NCI-H446 treated with DMSO at 0.1 percent for 48 hours (cell line): ENCODE results near the gene MSI2.

Experiments used
- DNase-seq: peaks from one replicate; lab custom pipeline; 2025; lab: John Stamatoyannopoulos, UW

The MSI2 gene

DNA sequence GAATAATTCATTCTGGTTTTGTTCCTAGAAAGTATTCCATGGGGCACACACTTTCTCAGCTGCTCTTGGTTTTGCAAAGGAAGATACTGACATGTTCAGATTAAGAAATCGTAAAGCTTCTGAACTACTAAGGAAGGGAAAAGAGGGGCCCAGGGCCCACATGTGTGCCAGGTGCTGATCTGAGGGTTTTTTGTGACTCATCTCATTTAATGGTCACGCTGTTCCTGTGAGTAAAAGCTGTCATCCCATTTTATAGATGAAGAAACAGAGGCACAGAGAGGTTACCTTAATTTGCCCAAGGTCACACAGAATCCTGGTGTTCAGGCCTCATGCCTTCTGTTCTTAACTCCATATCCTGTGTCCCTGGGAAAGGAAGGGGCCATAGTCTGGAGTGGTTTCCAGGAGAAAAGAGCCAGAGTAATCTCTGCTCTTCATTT, 113.2 kb downstream of the MSI2 start:
- DNase-seq: no peak

DNA sequence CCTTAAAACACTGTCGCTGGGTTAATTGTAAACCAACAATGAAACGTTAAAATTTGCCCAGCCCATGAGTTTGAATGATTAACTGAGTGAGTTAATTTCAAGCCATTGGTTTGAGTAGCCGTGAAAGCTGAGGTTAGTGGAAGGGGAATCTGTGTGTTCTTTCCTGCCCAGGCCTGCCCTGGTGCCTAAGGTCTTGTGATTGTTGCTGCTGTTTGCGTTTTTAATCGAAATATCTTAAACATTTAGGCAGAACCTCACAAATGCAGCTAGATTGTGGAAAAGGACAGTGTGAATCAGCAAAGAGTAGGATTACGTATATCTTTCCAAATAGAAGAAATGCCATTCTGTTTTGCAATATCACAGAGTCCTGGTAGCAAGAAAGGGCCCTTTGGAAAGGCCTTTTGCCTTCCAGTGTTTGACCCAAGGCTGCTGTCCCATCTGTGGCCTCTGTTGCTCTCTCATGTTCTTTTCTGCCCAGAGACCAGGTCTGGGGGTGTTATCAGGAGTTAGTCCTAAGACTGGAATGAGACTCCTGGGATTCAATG, 113.8 kb downstream of the MSI2 start:
- DNase-seq: no peak

DNA sequence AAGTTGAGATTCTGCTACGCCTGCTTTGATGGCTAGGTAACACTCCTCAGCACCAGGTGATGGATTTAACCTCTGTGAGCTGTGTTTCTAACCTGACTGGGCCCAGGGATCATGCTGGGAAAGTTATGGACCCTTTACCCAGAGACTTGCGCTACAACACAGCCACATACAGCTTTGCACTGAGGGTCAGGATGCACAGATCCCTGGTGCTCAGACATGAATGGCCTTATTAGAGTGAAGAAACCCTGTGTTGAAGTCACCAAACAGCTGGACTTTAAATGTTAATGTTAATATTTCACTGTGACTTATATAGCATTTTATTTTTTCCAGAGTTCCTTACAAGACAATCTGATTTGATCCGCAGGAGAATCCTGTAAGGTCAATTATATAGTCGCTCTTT, 114.3 kb downstream of the MSI2 start:
- DNase-seq: no peak

DNA sequence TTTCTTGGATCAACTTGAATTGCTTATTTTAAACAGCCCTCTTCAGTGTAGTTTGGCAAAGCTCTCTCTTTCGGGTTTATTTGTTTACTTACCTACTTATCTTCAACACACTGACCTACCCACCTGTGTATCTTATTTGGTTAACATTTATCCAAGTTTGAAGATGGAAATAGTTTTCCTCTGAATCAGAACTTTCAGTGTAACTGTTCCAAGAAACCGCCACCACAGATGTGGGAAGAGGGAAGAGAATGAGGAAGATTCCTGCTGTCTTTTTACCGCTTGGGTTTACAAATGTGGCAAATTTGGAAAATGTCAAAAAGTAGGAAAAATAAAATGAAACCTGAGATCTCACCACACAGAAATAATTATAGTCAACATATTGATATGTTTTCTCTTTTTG, 115.8 kb downstream of the MSI2 start:
- no peak for DNase-seq

DNA sequence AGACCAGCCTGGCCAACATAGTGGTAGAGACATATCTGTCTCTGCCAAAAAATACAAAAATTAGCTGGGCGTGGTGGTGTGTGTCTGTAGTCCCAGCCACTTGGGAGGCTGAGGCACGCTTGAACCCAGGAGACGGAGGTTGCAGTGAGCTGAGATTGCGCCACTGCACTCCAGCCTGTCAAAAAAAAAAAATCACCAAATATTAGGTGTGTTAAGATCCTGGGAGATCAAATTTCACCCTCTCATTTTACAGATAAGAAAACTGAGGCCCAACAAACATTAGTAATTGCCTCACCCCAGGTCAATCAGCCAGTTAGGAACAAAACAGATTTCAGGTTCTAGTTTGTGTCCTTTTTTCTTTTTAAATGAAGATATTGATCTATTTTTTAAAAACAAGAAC, 116.7 kb downstream of the MSI2 start:
- DNase-seq: no peak

DNA sequence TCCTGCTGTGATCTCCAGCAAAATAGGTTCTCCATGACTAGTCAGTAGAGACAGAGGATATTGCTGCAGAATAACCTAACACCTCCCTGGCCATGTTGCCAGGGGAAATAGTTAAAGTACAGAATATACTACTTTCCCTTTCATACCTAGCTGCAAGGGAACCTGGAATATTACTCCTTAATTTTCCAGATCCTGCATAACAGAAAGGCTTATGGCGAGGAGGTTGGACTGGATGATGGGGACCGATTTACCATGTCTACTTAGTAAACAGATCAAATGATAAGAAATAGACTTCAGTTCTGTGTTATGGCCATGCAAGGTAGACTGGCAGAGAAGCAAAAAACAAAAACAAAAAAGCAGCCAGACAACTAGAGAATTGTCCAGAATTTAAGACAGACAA, 117.4 kb downstream of the MSI2 start:
- DNase-seq: no peak

DNA sequence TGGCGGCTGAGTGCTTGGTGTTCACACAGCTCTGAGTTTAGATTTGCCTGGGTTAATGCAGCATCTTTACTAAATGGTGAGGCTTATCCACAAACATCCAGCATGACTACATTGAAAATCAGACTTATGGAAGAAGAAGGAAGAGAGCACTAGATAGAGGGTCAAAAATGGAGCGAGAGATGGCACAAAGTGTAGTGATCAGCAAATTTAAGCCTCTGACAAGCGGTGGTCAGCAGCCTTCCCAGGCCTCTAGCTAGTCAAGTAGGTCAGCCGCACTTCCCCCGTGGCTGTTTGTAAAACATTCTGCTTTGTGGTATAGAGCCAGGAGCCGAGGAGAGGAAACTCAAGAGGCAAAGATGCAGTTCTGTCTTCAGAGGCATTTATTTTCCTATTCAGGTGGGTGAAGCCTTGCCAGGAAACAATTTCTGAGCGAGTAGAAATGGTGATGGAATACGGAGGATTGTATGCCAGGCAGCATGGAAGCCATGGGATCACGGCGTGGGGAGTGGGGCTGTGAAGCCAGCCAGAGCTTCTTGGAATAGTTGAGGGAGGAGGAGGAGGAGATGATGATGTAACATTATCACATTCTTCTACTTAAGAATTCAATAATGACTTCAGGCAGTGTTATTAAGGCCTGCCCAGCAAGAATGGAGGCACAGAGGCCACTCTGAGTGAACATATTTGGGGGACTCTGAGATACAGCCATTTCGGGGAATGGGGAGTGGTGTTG, 118.9 kb downstream of the MSI2 start:
- DNase-seq: no peak

DNA sequence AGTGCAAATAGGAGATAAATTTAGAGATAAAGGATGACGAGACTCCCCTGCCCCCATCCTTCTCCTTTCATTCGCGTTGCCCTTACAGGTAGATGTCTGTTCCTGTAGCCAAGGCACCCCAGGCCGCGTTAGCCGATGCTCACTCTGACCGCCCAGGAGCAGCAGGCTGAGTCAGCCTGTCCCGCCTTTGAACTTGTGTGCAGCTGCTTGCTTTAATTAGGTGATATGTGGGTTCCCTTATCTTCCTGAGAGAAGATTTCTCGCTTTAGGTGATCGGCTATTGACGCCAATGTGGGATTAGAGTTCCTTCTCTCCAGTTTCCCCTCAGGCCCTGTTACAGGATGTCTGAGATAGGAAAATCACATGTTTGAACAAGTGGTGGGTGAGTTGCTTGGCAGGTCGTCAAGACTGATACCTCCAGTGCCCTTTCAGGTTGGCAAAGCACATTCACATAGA, 119.5 kb downstream of the MSI2 start:
- DNase-seq: no peak

DNA sequence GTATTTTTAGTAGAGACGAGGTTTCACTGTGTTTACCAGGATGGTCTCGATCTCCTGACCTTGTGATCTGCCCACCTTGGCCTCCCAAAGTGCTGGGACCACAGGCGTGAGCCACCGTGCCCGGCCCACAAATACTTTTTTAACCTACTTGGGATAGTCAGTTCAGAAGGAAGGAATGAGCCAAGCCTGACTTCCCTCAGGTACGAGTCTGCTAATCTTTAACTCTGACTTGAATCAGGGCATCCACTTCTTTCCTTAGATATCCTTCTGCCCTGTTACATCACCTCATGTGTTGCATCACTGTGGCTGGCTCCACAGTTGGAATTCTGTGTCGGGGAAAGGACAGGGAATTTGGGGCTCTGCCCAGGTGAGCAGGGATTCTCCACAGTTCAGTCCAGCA, 120.8 kb downstream of the MSI2 start:
- DNase-seq: no peak

DNA sequence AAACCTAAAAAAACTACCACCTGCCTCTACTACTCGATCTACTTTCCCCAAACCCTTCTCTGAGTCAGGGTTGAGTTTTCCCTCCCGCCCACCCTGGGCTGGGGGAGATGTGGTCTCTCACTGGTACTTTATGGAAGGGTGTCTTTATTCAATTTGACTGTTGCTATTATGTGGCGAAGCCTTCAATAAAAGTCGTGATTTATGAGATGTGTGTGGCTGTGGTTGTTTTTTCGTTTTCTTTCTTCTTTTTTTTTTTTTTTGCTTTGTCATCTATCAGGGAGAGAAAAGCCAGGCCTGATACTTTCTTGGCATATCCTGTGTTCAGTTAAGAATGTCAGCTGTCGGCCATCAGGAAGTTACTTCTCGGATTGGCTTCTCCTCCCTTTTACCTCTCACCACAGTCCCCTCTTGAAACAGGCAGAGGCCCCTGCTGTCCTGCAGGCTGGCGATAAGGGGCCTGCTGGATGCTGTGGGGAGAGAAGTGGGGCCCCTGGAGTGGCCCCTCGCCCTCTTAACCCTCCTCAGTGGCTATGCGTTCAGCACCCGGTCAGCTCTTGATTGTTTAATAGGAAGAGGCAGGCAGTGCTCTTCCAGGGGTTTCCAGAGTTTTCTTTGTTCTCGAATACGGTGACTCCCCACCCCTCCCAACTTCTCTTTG, 123.0 kb downstream of the MSI2 start:
- no peak for DNase-seq

DNA sequence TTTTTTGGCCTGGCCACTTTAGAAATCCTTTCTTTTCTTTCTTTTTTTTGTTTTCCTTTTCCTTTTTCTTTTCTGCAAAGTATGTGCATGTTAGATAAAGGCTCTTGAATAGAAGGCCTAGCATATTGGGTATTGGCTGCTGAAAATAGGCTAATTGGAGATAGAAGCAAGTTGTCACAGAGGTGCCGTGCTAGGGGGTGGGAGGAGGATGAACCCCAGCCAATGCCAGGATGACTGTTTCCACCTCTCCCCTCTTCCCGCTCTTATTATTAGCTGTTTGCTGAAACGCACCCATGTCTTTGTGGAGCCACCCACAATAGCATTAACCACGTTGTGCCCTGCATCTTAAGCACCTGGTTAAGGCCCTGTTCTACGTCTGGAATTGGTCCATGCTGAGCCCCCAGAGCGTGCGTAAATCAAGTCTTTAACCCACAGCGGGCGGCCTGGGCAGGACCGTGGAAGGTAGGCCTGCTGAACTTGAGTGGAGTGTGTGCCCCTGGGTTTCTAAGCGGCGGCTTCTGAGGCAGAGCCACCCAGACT, 123.6 kb downstream of the MSI2 start:
- DNase-seq: no peak

DNA sequence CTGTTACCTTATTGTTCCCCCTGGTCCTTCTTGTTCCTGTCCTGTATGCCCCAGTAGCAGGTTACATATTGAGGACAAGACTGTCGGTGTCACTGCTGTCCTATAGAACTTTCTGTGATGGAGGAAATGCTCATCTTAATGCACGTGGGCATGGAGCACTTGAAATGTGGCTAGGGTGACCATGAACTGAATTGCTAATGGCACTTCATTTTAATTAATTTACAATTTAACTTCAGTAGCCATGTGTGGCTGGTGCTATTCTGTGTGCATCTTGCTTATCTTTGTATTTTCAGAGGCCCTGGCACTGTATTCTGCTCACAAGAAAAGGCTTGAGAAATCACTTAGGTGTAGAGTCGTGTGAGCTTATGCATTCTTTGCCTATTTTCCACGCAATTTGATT, 125.2 kb downstream of the MSI2 start:
- no peak for DNase-seq

DNA sequence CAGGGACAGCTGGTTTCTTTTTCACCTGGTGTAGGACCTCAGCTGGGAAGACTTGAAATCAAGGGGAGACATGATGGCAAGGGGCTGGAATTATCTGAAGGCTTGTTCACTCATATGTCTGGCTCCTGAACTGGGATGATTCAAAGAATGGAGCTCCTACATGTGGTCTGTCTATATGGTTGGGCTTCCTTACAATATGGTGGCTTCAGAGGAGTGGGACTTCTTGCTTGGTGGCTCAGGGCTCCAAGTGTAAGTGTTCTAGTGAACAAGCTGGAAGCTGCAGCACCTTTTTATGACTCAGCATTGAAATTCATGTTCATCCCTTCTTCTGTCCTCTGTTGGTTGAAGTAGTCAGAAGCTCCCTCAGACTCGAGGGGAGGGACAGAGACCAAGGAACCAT, 127.9 kb downstream of the MSI2 start:
- DNase-seq: no peak

DNA sequence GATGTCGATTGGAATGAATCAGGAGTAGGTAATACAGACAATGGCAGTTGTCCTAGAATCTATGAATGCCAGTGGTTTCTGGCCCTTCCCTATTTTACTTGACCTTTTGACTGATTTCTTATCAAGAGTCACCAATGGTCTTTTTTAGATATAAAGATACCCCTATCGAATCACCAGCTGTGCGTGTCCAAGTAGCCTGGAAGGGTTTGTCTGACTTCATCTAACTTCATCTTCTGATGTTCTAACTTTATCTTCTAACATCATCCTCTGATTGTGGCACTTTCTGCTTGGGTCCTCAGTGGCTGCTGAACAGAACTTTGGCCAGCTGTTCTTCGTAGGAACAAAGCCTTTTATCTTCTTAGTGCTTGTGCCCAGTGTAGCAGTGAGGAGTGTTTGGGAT, 129.7 kb downstream of the MSI2 start:
- no peak for DNase-seq

DNA sequence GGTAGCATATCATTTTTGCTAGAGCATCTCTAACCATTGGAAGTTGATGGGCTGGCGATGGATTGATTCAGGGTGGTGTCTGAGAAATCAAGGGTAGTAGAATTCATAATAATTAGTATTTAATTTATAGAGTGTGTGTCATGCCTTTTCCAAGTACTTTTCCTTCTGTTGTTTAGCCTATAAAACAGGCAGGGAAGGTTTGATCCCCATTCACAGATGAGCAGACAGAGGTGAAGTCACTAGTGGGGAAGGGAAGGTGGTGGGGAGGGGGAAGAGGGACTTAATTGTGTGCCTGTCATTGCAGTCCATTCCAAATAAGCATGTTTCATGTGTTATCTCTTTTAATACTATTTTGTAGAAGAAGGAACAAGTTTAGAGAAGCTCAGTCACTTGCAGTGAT, 131.3 kb downstream of the MSI2 start:
- DNase-seq: no peak

DNA sequence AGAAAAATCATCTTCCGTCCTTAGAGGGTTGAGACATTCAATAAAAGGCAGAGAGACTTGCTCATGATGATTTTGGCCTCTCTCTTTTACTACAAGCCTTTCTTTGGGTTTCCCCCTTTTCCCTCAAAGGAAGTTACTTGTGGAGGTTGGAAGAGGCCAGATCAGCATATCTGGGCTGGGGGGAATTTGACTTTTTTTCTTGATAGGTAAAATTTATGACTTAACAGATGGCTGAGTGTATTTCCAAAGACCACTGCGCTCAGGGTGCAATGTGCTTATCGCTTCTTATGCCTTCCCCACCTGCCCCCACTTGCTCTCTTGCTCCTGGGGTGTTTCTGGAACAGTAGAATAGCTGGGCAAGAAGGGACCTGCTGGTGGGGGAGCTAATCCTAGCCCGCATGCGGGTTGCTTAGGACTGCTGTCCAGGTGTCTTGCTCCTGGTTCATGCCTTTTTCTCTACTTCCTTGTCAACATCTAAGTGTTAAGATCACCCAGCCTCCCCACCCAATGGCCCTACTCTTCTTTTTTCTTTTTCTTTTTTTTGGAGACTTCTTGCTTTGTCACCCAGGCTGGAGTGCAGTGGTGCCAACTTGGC, 131.9 kb downstream of the MSI2 start:
- no peak for DNase-seq

DNA sequence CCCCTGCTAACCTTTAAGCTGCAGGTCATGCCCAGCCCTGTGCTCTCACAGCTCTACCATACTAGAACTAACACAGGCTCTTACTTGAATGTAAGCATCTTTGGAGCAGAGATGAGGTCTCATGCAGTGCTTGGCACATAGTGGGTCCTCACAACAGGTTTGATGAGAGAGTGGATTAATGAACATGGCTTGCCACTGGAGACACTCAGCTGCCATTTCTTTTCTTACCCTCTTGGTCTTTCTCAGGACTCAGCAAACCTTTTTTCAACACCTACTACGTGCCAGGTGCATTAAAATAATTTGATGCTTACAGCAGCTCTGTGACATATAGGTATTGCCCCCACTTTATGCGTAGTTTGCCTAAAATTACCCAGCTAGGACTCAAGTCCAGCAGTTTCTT, 133.2 kb downstream of the MSI2 start:
- no peak for DNase-seq

DNA sequence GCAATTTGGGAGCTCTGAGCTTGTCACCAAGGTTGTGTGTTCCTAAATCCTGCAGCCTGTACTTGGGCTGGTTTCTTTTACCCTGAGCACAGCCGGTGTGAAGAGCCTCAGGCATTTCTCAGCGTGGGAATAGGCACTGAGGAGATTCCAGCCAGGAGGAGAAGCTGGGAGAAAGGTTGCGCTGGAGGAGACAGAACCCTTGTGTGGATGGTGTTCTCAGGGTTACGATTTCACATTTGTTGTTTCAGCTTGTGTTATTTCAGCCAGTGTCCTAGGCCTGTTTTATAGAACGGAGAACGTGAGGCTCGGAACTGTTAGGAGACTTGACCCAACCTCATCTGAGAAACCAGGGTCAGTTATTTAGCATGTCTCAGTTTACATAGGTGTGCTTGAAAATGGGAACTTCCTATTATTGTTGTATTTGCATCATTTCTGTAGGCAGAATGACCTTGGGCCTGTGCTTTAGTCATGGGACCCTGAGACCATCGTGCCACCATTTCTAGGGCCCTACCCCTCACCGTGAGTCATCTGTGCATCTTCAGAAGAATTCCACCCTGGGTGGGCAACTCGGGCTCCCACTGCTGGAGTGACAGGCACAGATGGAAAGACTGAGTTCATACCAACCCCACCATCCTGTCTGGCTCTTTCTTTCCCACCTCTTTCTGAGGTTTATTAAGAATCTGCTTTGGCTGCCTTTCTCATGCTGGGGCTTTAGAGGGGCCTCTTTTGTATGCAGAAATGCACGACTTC, 134.9 kb downstream of the MSI2 start:
- DNase-seq: peak; percentile 98

DNA sequence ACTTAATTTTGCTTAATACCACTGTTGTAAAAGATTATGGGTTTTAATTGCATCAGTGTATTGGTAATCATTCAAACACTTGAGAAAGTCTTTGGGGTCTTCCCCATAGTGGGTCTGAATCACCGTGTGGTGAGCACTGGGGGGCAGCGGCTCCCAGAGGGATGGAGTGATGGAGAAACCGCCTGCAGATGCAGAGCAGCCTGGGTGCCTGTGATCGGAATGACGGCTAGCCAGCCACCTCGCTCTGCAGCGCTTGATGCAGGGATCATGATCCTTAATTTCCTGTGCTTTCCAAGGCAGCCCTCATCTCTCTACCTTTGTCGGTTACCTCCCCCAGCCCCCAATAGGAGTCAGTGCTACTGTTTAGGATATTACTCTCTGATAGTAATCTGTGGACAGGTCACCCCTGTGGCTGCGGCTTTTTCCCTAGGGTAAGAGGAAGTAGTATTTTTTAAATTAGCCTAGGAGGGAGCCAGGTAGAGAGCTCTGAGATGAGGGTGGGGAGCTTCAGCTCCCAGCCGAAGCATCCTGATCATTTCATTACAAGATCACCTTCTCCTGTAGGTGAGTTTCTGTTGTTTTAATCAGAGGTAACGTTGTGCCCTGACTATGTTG, 135.6 kb downstream of the MSI2 start:
- no peak for DNase-seq

DNA sequence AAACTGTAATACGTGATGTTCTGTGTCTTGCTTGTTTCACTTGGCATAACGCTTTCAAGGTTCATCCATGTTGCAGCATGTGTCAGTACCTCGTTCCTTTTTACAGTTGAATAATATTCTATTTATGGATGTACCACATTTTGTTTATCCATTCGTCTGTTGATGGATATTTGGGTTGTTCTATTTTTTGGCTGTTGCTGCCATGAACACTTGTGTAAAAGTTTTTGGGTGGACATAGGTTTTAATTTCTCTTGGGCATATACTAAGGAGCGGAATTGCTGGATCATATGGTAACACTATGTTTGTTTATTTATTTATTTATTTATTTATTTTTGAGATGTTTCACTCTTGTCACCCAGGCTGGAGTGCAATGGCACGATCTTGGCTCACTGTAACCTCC, 137.0 kb downstream of the MSI2 start:
- no peak for DNase-seq

DNA sequence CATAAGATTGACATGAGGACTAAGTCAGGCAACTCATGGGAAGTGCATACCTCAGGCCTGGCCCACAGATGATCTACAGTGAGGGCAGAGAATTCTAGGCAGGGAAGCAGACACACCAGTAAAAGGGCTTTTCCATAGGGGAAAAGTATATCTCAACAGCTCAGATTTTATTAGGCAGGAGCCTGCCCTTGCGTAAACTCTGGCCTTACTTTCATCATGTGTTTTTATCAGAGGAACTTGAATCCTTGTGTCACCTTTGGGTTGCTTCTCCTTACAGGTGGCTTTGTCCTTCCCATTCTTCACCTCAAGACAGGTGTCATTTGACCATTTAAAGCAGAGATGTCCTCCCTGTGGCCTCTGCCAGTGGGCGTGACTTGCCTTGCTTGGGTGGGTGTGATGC, 138.1 kb downstream of the MSI2 start:
- DNase-seq: no peak
